AG09309 (cell line): ENCODE results near the gene TSEN2.

ENCODE experiments used
- DNase-seq: peaks from one replicate; pipeline ENCODE4 v3.0.0-alpha.2; 2010; ENCODE audit warnings: low read depth
- H3K4me3 ChIP-seq: 2 replicates; pipeline ENCODE4 v1.5.1; 2011; ENCODE audit warnings: mild to moderate bottlenecking, low read depth, low read length, moderate library complexity; ENCODE audit not compliant: control insufficient read depth
- TF ChIP-seq, protein P1 (sequence below): IDR thresholded peaks from 2 replicates; pipeline ENCODE4 v1.5.1; 2011; ENCODE audit warnings: mild to moderate bottlenecking, low read depth, low read length, inconsistent platforms; ENCODE audit not compliant: insufficient read depth, control insufficient read depth; ENCODE audit errors: missing control alignments

Gene TSEN2

GRCh38 chr3:12495749-12496452 lies 11.6 kb downstream of the TSEN2 start:
- TF ChIP-seq, protein P1, sequence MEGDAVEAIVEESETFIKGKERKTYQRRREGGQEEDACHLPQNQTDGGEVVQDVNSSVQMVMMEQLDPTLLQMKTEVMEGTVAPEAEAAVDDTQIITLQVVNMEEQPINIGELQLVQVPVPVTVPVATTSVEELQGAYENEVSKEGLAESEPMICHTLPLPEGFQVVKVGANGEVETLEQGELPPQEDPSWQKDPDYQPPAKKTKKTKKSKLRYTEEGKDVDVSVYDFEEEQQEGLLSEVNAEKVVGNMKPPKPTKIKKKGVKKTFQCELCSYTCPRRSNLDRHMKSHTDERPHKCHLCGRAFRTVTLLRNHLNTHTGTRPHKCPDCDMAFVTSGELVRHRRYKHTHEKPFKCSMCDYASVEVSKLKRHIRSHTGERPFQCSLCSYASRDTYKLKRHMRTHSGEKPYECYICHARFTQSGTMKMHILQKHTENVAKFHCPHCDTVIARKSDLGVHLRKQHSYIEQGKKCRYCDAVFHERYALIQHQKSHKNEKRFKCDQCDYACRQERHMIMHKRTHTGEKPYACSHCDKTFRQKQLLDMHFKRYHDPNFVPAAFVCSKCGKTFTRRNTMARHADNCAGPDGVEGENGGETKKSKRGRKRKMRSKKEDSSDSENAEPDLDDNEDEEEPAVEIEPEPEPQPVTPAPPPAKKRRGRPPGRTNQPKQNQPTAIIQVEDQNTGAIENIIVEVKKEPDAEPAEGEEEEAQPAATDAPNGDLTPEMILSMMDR = peak; percentile 3
- DNase-seq = no peak
- no peak overlapping the region for H3K4me3 ChIP-seq

GRCh38 chr3:12496453-12496761 lies 12.1 kb downstream of the TSEN2 start:
- TF ChIP-seq, protein P1 = no peak
- H3K4me3 ChIP-seq = no peak overlapping the region
- no peak for DNase-seq

- no peak overlapping the region for H3K4me3 ChIP-seq
- no peak for DNase-seq
- TF ChIP-seq, protein P1 = no peak
Observed at GRCh38 chr3:12499474-12499873, 15.2 kb downstream of the TSEN2 start.

DNA sequence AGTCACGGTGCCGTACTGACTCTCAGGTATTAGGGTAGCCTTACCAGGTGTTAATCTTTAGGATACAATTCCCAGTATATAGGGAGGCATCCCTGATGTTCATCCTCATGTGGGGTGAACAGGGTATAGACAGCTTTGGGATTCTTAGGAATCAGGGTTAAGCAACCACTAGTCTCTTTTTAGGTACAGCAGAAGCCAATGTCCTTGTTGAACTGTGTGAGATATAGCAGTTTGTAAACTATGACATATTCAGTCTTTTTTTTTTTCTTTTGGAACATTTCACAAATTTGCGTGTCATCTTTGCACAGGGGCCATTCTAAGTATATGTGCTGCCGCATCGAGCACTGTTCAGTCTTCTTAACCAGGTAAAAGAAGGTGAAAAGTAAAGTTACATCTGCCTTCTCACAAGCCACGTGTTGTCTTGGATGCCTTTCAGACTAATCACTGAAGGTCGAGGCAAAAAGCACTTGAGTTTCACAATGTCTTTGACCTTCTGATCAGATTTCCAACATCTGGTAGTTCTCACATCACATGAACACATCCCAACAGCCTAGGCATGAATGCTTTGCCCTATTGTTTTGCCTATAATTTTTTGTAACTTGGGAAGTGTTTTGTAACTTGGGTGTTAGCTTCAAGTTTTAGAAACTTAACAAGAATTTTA lies 17.2 kb downstream of the TSEN2 start:
- TF ChIP-seq, protein P1 = no peak
- no peak for DNase-seq
- no peak overlapping the region for H3K4me3 ChIP-seq

GRCh38 chr3:12503126-12503957 lies 19.1 kb downstream of the TSEN2 start:
- no peak overlapping the region for H3K4me3 ChIP-seq
- TF ChIP-seq, protein P1 = no peak
- no peak for DNase-seq

DNA sequence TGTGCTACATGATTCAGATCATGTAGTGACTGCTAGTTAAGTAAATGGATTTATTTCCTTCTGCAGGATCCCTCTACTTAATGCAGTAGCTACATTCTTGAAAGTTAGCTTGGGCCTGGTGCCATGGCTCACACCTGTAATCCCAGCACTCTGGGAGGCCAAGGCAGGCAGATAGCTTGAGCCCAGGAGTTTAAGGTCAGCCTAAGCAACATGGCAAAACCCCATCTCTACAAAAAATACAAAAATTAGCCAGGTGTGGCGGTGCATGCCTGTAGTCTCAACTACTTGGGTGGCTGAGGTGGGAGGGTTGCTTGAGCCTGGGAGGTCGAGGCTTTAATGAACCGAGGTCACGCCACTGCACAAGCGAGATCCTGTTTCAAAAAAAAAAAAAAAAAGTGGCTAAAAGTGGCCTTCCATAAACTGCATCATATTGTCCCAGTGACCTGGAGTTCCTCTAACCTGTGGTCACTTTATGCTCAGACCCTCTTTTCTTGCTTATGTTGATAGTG lies 22.0 kb downstream of the TSEN2 start:
- H3K4me3 ChIP-seq = no peak overlapping the region
- TF ChIP-seq, protein P1 = no peak
- no peak for DNase-seq
